ENCODE data around the gene MFAP2. TPM values are rescaled to one million over a fixed set of nuclear protein-coding genes. Genes with fewer than 3 reads are reported as not detected.

Gene MFAP2
- total RNA-seq, 1 experiment from 2014 or later = 27.2 TPM

GRCh38 chr1:16992102-16992501 lies 11.7 kb upstream of the MFAP2 start:
- Histone ChIP-seq H3K27me3 (replicated peaks; ENCODE audit: insufficient read depth, low read depth, low read length, poor library complexity) (no peaks in the 10 kb centered on the region), H3K4me1 (ENCODE audit: insufficient read depth, low read length, poor library complexity, severe bottlenecking) (no peaks in the 10 kb centered on the region), H3K36me3 (ENCODE audit: insufficient read depth, low read length, poor library complexity, severe bottlenecking) (no peaks in the 10 kb centered on the region), H3K9me3 (ENCODE audit: low read depth, low read length, poor library complexity, severe bottlenecking) (no peaks in the 10 kb centered on the region), H3K27ac (ENCODE audit: low read depth, low read length, poor library complexity, severe bottlenecking) (no peak overlapping the region), H3K4me3 (ENCODE audit: low read depth, low read length, poor library complexity, severe bottlenecking) (no peak overlapping the region)
- BruUV-seq (replicated peaks) = no TSS peak
- no peak for DNase-seq (ENCODE audit: low spot score)
- ChIA-PET CTCF (no interaction called here), POLR2A (ENCODE audit: low non-redundant PET) (no interaction called here)
- TF ChIP-seq, protein P1, sequence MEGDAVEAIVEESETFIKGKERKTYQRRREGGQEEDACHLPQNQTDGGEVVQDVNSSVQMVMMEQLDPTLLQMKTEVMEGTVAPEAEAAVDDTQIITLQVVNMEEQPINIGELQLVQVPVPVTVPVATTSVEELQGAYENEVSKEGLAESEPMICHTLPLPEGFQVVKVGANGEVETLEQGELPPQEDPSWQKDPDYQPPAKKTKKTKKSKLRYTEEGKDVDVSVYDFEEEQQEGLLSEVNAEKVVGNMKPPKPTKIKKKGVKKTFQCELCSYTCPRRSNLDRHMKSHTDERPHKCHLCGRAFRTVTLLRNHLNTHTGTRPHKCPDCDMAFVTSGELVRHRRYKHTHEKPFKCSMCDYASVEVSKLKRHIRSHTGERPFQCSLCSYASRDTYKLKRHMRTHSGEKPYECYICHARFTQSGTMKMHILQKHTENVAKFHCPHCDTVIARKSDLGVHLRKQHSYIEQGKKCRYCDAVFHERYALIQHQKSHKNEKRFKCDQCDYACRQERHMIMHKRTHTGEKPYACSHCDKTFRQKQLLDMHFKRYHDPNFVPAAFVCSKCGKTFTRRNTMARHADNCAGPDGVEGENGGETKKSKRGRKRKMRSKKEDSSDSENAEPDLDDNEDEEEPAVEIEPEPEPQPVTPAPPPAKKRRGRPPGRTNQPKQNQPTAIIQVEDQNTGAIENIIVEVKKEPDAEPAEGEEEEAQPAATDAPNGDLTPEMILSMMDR (conservative IDR thresholded peaks at IDR 0.05; ENCODE audit: low read depth, low read length) = no peak
- TF ChIP-seq EZH2 (IDR thresholded peaks at IDR 0.05; ENCODE audit: borderline replicate concordance, low read depth, low read length, poor library complexity, severe bottlenecking) = no peak
- intact Hi-C loops (cut with micrococcal nuclease; ENCODE audit: unreplicated experiment) = no loop called here

- intact Hi-C loops (cut with micrococcal nuclease; ENCODE audit: unreplicated experiment) = no loop called here
- H3K4me1 ChIP-seq (ENCODE audit: insufficient read depth, low read length, poor library complexity, severe bottlenecking) = no peaks in the 10 kb centered on the region
- H3K9me3 ChIP-seq (ENCODE audit: low read depth, low read length, poor library complexity, severe bottlenecking) = no peaks in the 10 kb centered on the region
- no peak for DNase-seq (ENCODE audit: low spot score)
- no peak overlapping the region for H3K4me3 ChIP-seq (ENCODE audit: low read depth, low read length, poor library complexity, severe bottlenecking)
- ChIA-PET CTCF (no interaction called here), POLR2A (ENCODE audit: low non-redundant PET) (no interaction called here)
- no peak for TF ChIP-seq EZH2 (IDR thresholded peaks at IDR 0.05; ENCODE audit: borderline replicate concordance, low read depth, low read length, poor library complexity, severe bottlenecking)
- TF ChIP-seq, protein P1 (conservative IDR thresholded peaks at IDR 0.05; ENCODE audit: low read depth, low read length) = no peak
- H3K27me3 ChIP-seq (replicated peaks; ENCODE audit: insufficient read depth, low read depth, low read length, poor library complexity) = no peaks in the 10 kb centered on the region
- no TSS peak for BruUV-seq (replicated peaks)
- no peak overlapping the region for H3K27ac ChIP-seq (ENCODE audit: low read depth, low read length, poor library complexity, severe bottlenecking)
- H3K36me3 ChIP-seq (ENCODE audit: insufficient read depth, low read length, poor library complexity, severe bottlenecking) = no peaks in the 10 kb centered on the region
These were observed 11.2 kb upstream of the MFAP2 start for GRCh38 chr1:16991571-16991970.

GRCh38 chr1:16989676-16990391 lies 9.4 kb upstream of the MFAP2 start:
- Histone ChIP-seq H3K36me3 (ENCODE audit: insufficient read depth, low read length, poor library complexity, severe bottlenecking) (no peaks in the 10 kb centered on the region), H3K9me3 (ENCODE audit: low read depth, low read length, poor library complexity, severe bottlenecking) (no peaks in the 10 kb centered on the region), H3K4me3 (ENCODE audit: low read depth, low read length, poor library complexity, severe bottlenecking) (no peak overlapping the region), H3K4me1 (ENCODE audit: insufficient read depth, low read length, poor library complexity, severe bottlenecking) (no peaks in the 10 kb centered on the region), H3K27ac (ENCODE audit: low read depth, low read length, poor library complexity, severe bottlenecking) (no peak overlapping the region), H3K27me3 (replicated peaks; ENCODE audit: insufficient read depth, low read depth, low read length, poor library complexity) (no peaks in the 10 kb centered on the region)
- ChIA-PET CTCF (no interaction called here), POLR2A (ENCODE audit: low non-redundant PET) (no interaction called here)
- DNase-seq (ENCODE audit: low spot score) = no peak
- no TSS peak for BruUV-seq (replicated peaks)
- TF ChIP-seq, protein P1 (conservative IDR thresholded peaks at IDR 0.05; ENCODE audit: low read depth, low read length) = no peak
- no peak for TF ChIP-seq EZH2 (IDR thresholded peaks at IDR 0.05; ENCODE audit: borderline replicate concordance, low read depth, low read length, poor library complexity, severe bottlenecking)
- intact Hi-C loops (cut with micrococcal nuclease; ENCODE audit: unreplicated experiment) = no loop called here

All from A673 (cell line).